ENCODE results near the gene SMIM7. TPM values are rescaled to one million over a fixed set of nuclear protein-coding genes. Genes with fewer than 3 reads are reported as not detected.
"Not testable (repeated sequence)": the region's sequence is repeated elsewhere in the genome, so short reads cannot be mapped to it uniquely, and the experiment has no call there.

The SMIM7 gene
- total and polyA plus RNA-seq, 2 experiments from 2014 or later, result 67.2 to 88.2 TPM

- H3K4me1 ChIP-seq (ENCODE audit: low read depth), result no peaks in the 10 kb centered on the region
- H3K9me3 ChIP-seq (ENCODE audit: low read depth), result no peaks in the 10 kb centered on the region
- no peaks in the 10 kb centered on the region for H3K27me3 ChIP-seq
- peaks cover 43% of the 10 kb centered on the region for H3K36me3 ChIP-seq
- no peak for DNase-seq (ENCODE audit: low read depth in 1 of 2, low spot score in 1 of 2)
- TF ChIP-seq CTCF (IDR thresholded peaks at IDR 0.05; ENCODE audit: low read depth, low read length), result no peak
- no peak overlapping the region for H3K4me3 ChIP-seq
- no peak overlapping the region for H3K27ac ChIP-seq
Observed at GRCh38 chr19:16655727-16656126, 4.2 kb downstream of the SMIM7 start.

GRCh38 chr19:16654627-16655026 lies 5.3 kb downstream of the SMIM7 start:
- TF ChIP-seq CTCF (IDR thresholded peaks at IDR 0.05; ENCODE audit: low read depth, low read length), result no peak
- Histone ChIP-seq H3K4me3 (no peak overlapping the region), H3K27ac (no peak overlapping the region), H3K9me3 (ENCODE audit: low read depth) (no peaks in the 10 kb centered on the region), H3K27me3 (no peaks in the 10 kb centered on the region), H3K36me3 (peaks cover 46% of the 10 kb centered on the region), H3K4me1 (ENCODE audit: low read depth) (no peaks in the 10 kb centered on the region)
- DNase-seq (ENCODE audit: low read depth in 1 of 2, low spot score in 1 of 2), result peak in 1 of 2 donors; percentile 15

GRCh38 chr19:16654140-16654539 lies 5.8 kb downstream of the SMIM7 start:
- Histone ChIP-seq H3K27ac (no peak overlapping the region), H3K4me3 (no peak overlapping the region), H3K27me3 (no peaks in the 10 kb centered on the region), H3K9me3 (ENCODE audit: low read depth) (no peaks in the 10 kb centered on the region), H3K4me1 (ENCODE audit: low read depth) (no peaks in the 10 kb centered on the region), H3K36me3 (peaks cover 47% of the 10 kb centered on the region)
- peak in 1 of 2 donors; percentile 6 for DNase-seq (ENCODE audit: low read depth in 1 of 2, low spot score in 1 of 2)
- no peak for TF ChIP-seq CTCF (IDR thresholded peaks at IDR 0.05; ENCODE audit: low read depth, low read length)

- DNase-seq (ENCODE audit: low read depth in 1 of 2, low spot score in 1 of 2), result no peak
- peaks cover 44% of the 10 kb centered on the region for H3K36me3 ChIP-seq
Observed at GRCh38 chr19:16652854-16653253, 7.1 kb downstream of the SMIM7 start.

GRCh38 chr19:16651421-16652188 lies 8.3 kb downstream of the SMIM7 start:
- H3K4me3 ChIP-seq; H3K27ac ChIP-seq; H3K4me1 ChIP-seq (ENCODE audit: low read depth); DNase-seq (ENCODE audit: low read depth in 1 of 2, low spot score in 1 of 2); H3K27me3 ChIP-seq; H3K9me3 ChIP-seq (ENCODE audit: low read depth): not testable (repeated sequence)
- peaks cover 51% of the 10 kb centered on the region for H3K36me3 ChIP-seq

More at GRCh38 chr19:16652854-16653253, 7.1 kb downstream of the SMIM7 start:
- Histone ChIP-seq H3K27me3 (no peaks in the 10 kb centered on the region), H3K27ac (no peak overlapping the region), H3K4me3 (no peak overlapping the region), H3K9me3 (ENCODE audit: low read depth) (no peaks in the 10 kb centered on the region), H3K4me1 (ENCODE audit: low read depth) (no peaks in the 10 kb centered on the region)
- no peak for TF ChIP-seq CTCF (IDR thresholded peaks at IDR 0.05; ENCODE audit: low read depth, low read length)

- Histone ChIP-seq H3K36me3 (peaks cover 53% of the 10 kb centered on the region), H3K4me1 (ENCODE audit: low read depth) (no peaks in the 10 kb centered on the region), H3K9me3 (ENCODE audit: low read depth) (no peaks in the 10 kb centered on the region), H3K27ac (no peak overlapping the region), H3K27me3 (no peaks in the 10 kb centered on the region), H3K4me3 (no peak overlapping the region)
- no peak for DNase-seq (ENCODE audit: low read depth in 1 of 2, low spot score in 1 of 2)
- no peak for TF ChIP-seq CTCF (IDR thresholded peaks at IDR 0.05; ENCODE audit: low read depth, low read length)
Observed at GRCh38 chr19:16650821-16651220, 9.1 kb downstream of the SMIM7 start.
